HCT116 (cell line): ENCODE measurements around the gene CALML4. TPM values are rescaled to one million over a fixed set of nuclear protein-coding genes. Genes with fewer than 3 reads are reported as not detected.

Experiments used
- ATAC-seq: fragments of 200-7000 bp; cut with Tn5 transposase; 2 replicates; pipeline ENCODE4 v1.9.1; 2020; ENCODE audit warnings: mild to moderate bottlenecking, moderate library complexity
- BruUV-seq: library from RNA; stranded (reverse); fragments of 400-500 nt; replicated peaks from 2 replicates; lab custom pipeline; 2021; lab: Mats Ljungman, UMichigan
- CTCF ChIA-PET: fragments of 300-600 bp; sonication (Branson Sonifier 250); formaldehyde crosslinking; loops from one replicate; lab custom pipeline; 2021; ENCODE audit warnings: antibody characterized with exemption; lab: Charles Lee
- POLR2A ChIA-PET: fragments of 300-600, 350-600 bp; sonication (Branson Sonifier 250); formaldehyde crosslinking; loops from one replicate; lab custom pipeline; 2021; ENCODE audit warnings: antibody characterized with exemption; lab: Charles Lee
- RAD21 ChIA-PET, 2 experiments: fragments of 300-600 bp; sonication (Branson Sonifier 250); formaldehyde crosslinking; loops; one replicate each; lab custom pipeline; 2023; ENCODE audit warnings: low total read pairs in 2 of 2; ENCODE audit not compliant: uncharacterized antibody in 2 of 2, unreplicated experiment in 2 of 2, low non-redundant PET in 1 of 2; lab: Charles Lee
- DNase-seq: peaks from one replicate; pipeline ENCODE4 v3.0.0-alpha.2; 2010; ENCODE audit warnings: low read depth, low spot score
- H2AFZ ChIP-seq: fragments of 200-600 bp; shearing (Covaris generic), sonication (generic); 2 replicates; pipeline ENCODE4 v1.6.1; 2017; ENCODE audit warnings: low read depth, mixed run types, mixed read lengths, antibody characterized with exemption, low read length; ENCODE audit not compliant: poor library complexity, severe bottlenecking
- H3K27ac ChIP-seq: 2 replicates; pipeline ENCODE4 v1.5.1; 2012; ENCODE audit warnings: low read depth, low read length
- H3K27me3 ChIP-seq: fragments of 200-600 bp; sonication (generic); 2 replicates; pipeline ENCODE4 v1.6.1; 2016; ENCODE audit warnings: mixed run types, low read length, mixed read lengths; ENCODE audit not compliant: insufficient read depth
- H3K36me3 ChIP-seq, 2 experiments: fragments of 200-500 bp in 1 of 2; fragments of 200-600 bp in 1 of 2; sonication (Bioruptor generic) in 1 of 2; sonication (generic) in 1 of 2; 2 replicates each; pipeline versions ENCODE4 v1.5.1 to v1.6.1; 2014 to 2016; ENCODE audit warnings: low read length in 2 of 2, inconsistent platforms in 1 of 2, mixed read lengths in 1 of 2, mixed run types in 1 of 2; ENCODE audit not compliant: insufficient read depth in 2 of 2, control insufficient read depth in 1 of 2
- H3K4me1 ChIP-seq, 2 experiments: fragments of 200-600 bp in 1 of 2; sonication (generic) in 1 of 2; 2 replicates each; pipeline versions ENCODE4 v1.5.1 to v1.6.1; 2012 to 2017; ENCODE audit warnings: low read length in 2 of 2, inconsistent platforms in 1 of 2, mild to moderate bottlenecking in 1 of 2, mixed read lengths in 1 of 2, mixed run types in 1 of 2, moderate library complexity in 1 of 2; ENCODE audit not compliant: insufficient read depth in 2 of 2, control insufficient read depth in 1 of 2
- H3K4me2 ChIP-seq: fragments of 200-600 bp; sonication (generic); 2 replicates; pipeline ENCODE4 v1.6.1; 2017; ENCODE audit warnings: mixed run types, low read length, mixed read lengths
- H3K4me3 ChIP-seq, 2 experiments: fragments of 200-600 bp in 1 of 2; sonication (generic) in 1 of 2; replicated peaks in 1 of 2; 2 replicates each; pipeline ENCODE4 v1.5.1; 2011 to 2016; ENCODE audit warnings: low read length in 2 of 2, control low read depth in 1 of 2, low read depth in 1 of 2, mild to moderate bottlenecking in 1 of 2, mixed read lengths in 1 of 2, mixed run types in 1 of 2
- H3K79me2 ChIP-seq: fragments of 200-600 bp; sonication (generic); 2 replicates; pipeline ENCODE4 v1.6.1; 2017; ENCODE audit warnings: mild to moderate bottlenecking, mixed run types, low read length, moderate library complexity, mixed read lengths; ENCODE audit not compliant: insufficient read depth
- H3K9ac ChIP-seq: fragments of 200-600 bp; sonication (generic); 2 replicates; pipeline ENCODE4 v1.6.1; 2016; ENCODE audit warnings: low read length, mixed read lengths
- H3K9me2 ChIP-seq: fragments of 200-600 bp; sonication (generic), shearing (Covaris generic); 2 replicates; pipeline ENCODE4 v1.6.1; 2017; ENCODE audit warnings: mixed run types, mild to moderate bottlenecking, moderate library complexity; ENCODE audit not compliant: insufficient read depth
- H3K9me3 ChIP-seq, 2 experiments: fragments of 200-500 bp in 1 of 2; fragments of 200-600 bp in 1 of 2; sonication (Bioruptor generic) in 1 of 2; sonication (generic) in 1 of 2; 2 replicates each; pipeline ENCODE4 v1.6.1; 2014 to 2017; ENCODE audit warnings: low read length in 2 of 2, mixed read lengths in 2 of 2, inconsistent platforms in 1 of 2, low read depth in 1 of 2, mild to moderate bottlenecking in 1 of 2, mixed run types in 1 of 2, moderate library complexity in 1 of 2; ENCODE audit not compliant: control insufficient read depth in 1 of 2, insufficient read depth in 1 of 2
- H4K20me1 ChIP-seq: fragments of 200-600 bp; sonication (generic), shearing (Covaris generic); 2 replicates; pipeline ENCODE4 v1.6.1; 2017; ENCODE audit warnings: mixed run types, mild to moderate bottlenecking, moderate library complexity; ENCODE audit not compliant: insufficient read depth
- CBX3 ChIP-seq: IDR thresholded peaks from 2 replicates; pipeline ENCODE4 v1.6.1; 2012; ENCODE audit warnings: low read depth
- CTCF ChIP-seq, 3 experiments: fragments of 200-600 bp in 1 of 3; sonication (generic) in 1 of 3; IDR thresholded peaks in 2 of 3; conservative IDR thresholded peaks in 1 of 3; 2 replicates each; pipeline ENCODE4 v1.5.1; 2012 to 2017; ENCODE audit warnings: low read depth in 2 of 3, low read length in 2 of 3, antibody characterized with exemption in 1 of 3, borderline replicate concordance in 1 of 3, control low read depth in 1 of 3, mild to moderate bottlenecking in 1 of 3, mixed read lengths in 1 of 3, mixed run types in 1 of 3, moderate library complexity in 1 of 3; ENCODE audit not compliant: insufficient read depth in 1 of 3
- EGR1 ChIP-seq: IDR thresholded peaks from 2 replicates; pipeline ENCODE4 v1.6.1; 2012; ENCODE audit warnings: low read depth
- EZH2 ChIP-seq: fragments of 200-600 bp; sonication (generic); IDR thresholded peaks from 2 replicates; pipeline ENCODE4 v1.6.1; 2017; ENCODE audit warnings: antibody characterized with exemption, mixed run types
- EZH2phosphoT487 ChIP-seq: fragments of 200-600 bp; IDR thresholded peaks from 2 replicates; pipeline ENCODE4 v1.6.1; 2018; ENCODE audit warnings: antibody characterized with exemption, borderline replicate concordance
- FOSL1 ChIP-seq: IDR thresholded peaks from 2 replicates; pipeline ENCODE4 v1.6.1; 2012; ENCODE audit warnings: low read depth
- JUND ChIP-seq: IDR thresholded peaks from 2 replicates; pipeline ENCODE4 v1.6.1; 2012
- POLR2A ChIP-seq: IDR thresholded peaks from 2 replicates; pipeline ENCODE4 v1.7.0; 2011; ENCODE audit warnings: borderline replicate concordance; ENCODE audit not compliant: insufficient read depth, insufficient read length; ENCODE audit errors: extremely low read depth
- POLR2AphosphoS5 ChIP-seq: IDR thresholded peaks from 2 replicates; pipeline ENCODE4 v1.6.1; 2011; ENCODE audit warnings: mild to moderate bottlenecking, low read depth, low read length, moderate library complexity
- REST ChIP-seq: IDR thresholded peaks from 2 replicates; pipeline ENCODE4 v1.6.1; 2012; ENCODE audit warnings: low read depth
- SRF ChIP-seq: IDR thresholded peaks from 2 replicates; pipeline ENCODE4 v1.6.1; 2012; ENCODE audit warnings: low read depth
- ZBTB33 ChIP-seq: IDR thresholded peaks from 2 replicates; pipeline ENCODE4 v1.6.1; 2011; ENCODE audit warnings: mild to moderate bottlenecking, low read length, moderate library complexity; ENCODE audit not compliant: insufficient replicate concordance; ENCODE audit errors: extremely low read depth
- ZFX ChIP-seq: fragments of 450-650 bp; IDR thresholded peaks from 2 replicates; pipeline ENCODE4 v1.6.1; 2017
- intact Hi-C: fragments of 100-400 bp; cut with micrococcal nuclease; formaldehyde crosslinking; loops from 2 replicates; pipeline ENCODE4 v1.10.0; 2022
- total RNA-seq: library from RNA; stranded (reverse); gene quantifications from one replicate; pipeline ENCODE4 v1.2.1, GENCODE V29; 2021; ENCODE audit not compliant: unreplicated experiment
- TF ChIP-seq, protein P1 (sequence below): IDR thresholded peaks from 2 replicates; pipeline ENCODE4 v1.6.1; 2012

CALML4 gene
- total RNA-seq, 1 experiment from 2014 or later = 8.5 TPM

DNA sequence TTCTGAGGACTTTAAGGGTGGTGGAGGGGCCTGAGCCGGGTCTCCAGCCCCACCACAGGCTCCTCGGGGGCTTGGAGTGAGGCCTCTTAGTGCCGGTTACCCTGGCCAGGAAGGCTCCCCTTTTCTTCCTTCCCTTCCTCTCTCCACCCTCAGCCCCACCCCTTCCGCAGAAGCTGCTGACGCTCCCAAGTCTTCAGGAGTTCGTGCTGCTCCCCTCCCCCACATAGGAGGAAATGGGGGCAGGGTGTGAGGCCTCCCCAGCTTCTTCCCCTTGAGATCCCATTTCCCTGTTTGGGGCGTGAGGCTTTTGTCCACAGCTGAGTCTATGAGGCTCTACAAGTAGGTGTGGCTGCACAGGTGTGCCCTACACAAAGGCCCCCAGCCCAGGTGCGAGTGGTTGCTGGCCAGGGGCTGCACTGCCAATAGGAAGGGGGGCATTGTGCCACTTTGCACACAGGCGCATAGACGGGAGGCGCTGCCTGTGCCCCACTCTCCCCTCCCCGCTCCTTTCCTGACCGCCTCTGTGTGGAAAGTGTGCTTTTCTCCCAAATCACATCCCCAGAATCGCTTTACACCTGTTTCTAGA lies 915 bp upstream of the CALML4 start:
- Histone ChIP-seq H3K27ac (no peak overlapping the region), H3K9me2 (no peaks in the 10 kb centered on the region), H3K9me3 (no peaks in the 10 kb centered on the region), H3K4me2 (no peak overlapping the region), H3K36me3 (no peaks in the 10 kb centered on the region; a peak in 1 of 4 replicates), H4K20me1 (no peaks in the 10 kb centered on the region), H2AFZ (no peak overlapping the region), H3K9ac (no peak overlapping the region), H3K79me2 (peaks cover 42% of the 10 kb centered on the region), H3K4me1 (peaks cover 6 to 20% of the 10 kb centered on the region in 2 experiments; a peak in 3 of 4 replicates), H3K4me3 (no peak overlapping the region), H3K27me3 (no peaks in the 10 kb centered on the region)
- TF ChIP-seq SRF (no peak), CBX3 (no peak), JUND (no peak), EZH2phosphoT487 (no peak), ZBTB33 (no peak), EZH2 (no peak), FOSL1 (no peak), POLR2A (no peak), REST (no peak), EGR1 (no peak), POLR2AphosphoS5 (no peak), CTCF (IDR thresholded peaks at IDR 0.05 in 2 of 3, conservative IDR thresholded peaks at IDR 0.05 in 1 of 3; ENCODE audit: borderline replicate concordance in 1 of 3, insufficient read depth in 1 of 3, low read depth in 2 of 3, low read length in 2 of 3) (no peak), ZFX (no peak)
- TF ChIP-seq, protein P1, sequence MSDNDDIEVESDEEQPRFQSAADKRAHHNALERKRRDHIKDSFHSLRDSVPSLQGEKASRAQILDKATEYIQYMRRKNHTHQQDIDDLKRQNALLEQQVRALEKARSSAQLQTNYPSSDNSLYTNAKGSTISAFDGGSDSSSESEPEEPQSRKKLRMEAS = no peak
- DNase-seq = no peak
- BruUV-seq = no TSS peak
- ChIA-PET RAD21 (no interaction called here), CTCF (no interaction called here), POLR2A (no interaction called here)
- no peak for ATAC-seq
- intact Hi-C loops = no loop called here
